ENCODE measurements around the gene TEKT5.
"Not testable (repeated sequence)": the region's sequence is repeated elsewhere in the genome, so short reads cannot be mapped to it uniquely, and the experiment has no call there.

Gene TEKT5

DNA sequence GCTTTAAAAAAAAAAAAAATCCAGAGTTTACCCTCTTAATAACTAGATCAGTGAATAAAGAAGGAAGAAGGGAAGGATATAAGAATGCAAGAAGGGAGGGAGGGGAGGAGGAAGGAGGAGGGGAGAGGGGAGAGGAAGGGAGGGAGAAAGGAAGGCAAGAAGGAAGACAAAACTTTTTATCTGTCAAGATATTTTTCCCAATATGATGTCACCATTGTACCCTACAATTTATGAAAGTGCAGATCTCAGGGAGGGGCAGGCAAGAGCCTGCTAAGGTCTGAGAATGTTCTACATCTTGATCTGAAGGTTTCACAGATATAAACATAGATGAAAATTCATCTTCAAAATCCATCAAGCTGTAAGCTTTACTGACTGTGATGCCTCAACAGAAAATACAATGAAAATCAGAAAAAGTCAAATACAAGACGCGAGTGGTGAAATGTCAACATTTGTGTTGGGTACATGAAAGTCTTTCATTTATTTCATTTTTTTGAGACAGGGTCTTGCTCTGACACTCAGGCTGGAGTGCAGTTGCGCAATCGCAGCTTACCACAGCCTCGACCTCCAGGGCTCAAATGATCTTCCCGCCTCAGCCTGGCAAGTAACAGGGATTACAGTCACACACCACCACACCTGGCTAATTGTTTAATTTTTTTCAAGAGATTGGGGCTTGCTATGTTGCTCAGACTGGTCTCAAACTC lies 57.2 kb downstream of the TEKT5 start:
- H3K4me3 ChIP-seq (replicated peaks; ENCODE audit: insufficient read depth, low read length) = no peak overlapping the region
- DNase-seq (ENCODE audit: low read depth in 1 of 2, low spot score in 1 of 2) = no peak
- H3K27me3 ChIP-seq (ENCODE audit: insufficient read depth, poor library complexity, severe bottlenecking) = no peaks in the 10 kb centered on the region
- TF ChIP-seq, protein P1, sequence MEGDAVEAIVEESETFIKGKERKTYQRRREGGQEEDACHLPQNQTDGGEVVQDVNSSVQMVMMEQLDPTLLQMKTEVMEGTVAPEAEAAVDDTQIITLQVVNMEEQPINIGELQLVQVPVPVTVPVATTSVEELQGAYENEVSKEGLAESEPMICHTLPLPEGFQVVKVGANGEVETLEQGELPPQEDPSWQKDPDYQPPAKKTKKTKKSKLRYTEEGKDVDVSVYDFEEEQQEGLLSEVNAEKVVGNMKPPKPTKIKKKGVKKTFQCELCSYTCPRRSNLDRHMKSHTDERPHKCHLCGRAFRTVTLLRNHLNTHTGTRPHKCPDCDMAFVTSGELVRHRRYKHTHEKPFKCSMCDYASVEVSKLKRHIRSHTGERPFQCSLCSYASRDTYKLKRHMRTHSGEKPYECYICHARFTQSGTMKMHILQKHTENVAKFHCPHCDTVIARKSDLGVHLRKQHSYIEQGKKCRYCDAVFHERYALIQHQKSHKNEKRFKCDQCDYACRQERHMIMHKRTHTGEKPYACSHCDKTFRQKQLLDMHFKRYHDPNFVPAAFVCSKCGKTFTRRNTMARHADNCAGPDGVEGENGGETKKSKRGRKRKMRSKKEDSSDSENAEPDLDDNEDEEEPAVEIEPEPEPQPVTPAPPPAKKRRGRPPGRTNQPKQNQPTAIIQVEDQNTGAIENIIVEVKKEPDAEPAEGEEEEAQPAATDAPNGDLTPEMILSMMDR (IDR thresholded peaks at IDR 0.05; ENCODE audit: insufficient read depth, low read length) = no peak
- TF ChIP-seq, protein P2, sequence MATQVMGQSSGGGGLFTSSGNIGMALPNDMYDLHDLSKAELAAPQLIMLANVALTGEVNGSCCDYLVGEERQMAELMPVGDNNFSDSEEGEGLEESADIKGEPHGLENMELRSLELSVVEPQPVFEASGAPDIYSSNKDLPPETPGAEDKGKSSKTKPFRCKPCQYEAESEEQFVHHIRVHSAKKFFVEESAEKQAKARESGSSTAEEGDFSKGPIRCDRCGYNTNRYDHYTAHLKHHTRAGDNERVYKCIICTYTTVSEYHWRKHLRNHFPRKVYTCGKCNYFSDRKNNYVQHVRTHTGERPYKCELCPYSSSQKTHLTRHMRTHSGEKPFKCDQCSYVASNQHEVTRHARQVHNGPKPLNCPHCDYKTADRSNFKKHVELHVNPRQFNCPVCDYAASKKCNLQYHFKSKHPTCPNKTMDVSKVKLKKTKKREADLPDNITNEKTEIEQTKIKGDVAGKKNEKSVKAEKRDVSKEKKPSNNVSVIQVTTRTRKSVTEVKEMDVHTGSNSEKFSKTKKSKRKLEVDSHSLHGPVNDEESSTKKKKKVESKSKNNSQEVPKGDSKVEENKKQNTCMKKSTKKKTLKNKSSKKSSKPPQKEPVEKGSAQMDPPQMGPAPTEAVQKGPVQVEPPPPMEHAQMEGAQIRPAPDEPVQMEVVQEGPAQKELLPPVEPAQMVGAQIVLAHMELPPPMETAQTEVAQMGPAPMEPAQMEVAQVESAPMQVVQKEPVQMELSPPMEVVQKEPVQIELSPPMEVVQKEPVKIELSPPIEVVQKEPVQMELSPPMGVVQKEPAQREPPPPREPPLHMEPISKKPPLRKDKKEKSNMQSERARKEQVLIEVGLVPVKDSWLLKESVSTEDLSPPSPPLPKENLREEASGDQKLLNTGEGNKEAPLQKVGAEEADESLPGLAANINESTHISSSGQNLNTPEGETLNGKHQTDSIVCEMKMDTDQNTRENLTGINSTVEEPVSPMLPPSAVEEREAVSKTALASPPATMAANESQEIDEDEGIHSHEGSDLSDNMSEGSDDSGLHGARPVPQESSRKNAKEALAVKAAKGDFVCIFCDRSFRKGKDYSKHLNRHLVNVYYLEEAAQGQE (IDR thresholded peaks at IDR 0.05; ENCODE audit: insufficient replicate concordance, low read depth) = no peak
- TF ChIP-seq POLR2AphosphoS5 (IDR thresholded peaks at IDR 0.05; ENCODE audit: low read depth) = no peak
- no peak for TF ChIP-seq GABPA (IDR thresholded peaks at IDR 0.05; ENCODE audit: low read depth)
- TF ChIP-seq SPI1 (IDR thresholded peaks at IDR 0.05; ENCODE audit: borderline replicate concordance, low read depth) = no peak
- H3K27ac ChIP-seq (replicated peaks) = no peak overlapping the region

DNA sequence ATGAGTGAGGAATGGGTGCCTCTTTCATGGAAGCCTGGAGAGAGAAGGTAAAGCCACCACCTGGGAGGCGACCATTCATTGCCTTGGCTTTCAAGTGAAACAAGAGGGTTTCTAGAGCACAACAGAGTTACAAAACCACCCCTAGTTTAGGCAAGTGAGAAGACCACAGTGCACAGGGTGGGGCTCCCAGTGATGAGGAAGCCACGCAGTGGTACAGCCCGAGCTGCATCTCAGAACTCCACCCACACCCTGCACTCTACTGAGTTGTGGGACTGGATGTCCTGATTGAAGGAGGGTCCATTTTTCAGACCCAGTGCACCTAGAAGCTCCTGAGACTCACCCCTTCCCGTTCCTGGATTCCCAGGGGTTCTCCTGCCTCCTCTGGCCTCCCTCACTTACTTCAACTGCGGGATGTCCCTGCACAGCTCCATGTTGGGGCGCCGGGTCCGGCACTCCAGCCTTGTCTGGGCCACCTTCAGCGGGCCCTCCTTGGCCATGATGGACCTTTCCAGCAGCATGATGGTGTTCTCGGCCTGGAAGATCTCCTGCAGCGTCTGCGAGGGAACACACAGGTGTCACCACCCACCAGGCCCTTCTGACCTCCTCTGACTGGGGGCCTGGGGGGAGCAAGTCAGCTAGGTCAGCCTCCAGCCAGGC lies 59.2 kb downstream of the TEKT5 start:
- H3K27me3 ChIP-seq (ENCODE audit: insufficient read depth, poor library complexity, severe bottlenecking) = no peaks in the 10 kb centered on the region
- TF ChIP-seq POLR2AphosphoS5 (IDR thresholded peaks at IDR 0.05; ENCODE audit: low read depth) (no peak), SPI1 (IDR thresholded peaks at IDR 0.05; ENCODE audit: borderline replicate concordance, low read depth) (no peak), GABPA (IDR thresholded peaks at IDR 0.05; ENCODE audit: low read depth) (no peak)
- TF ChIP-seq, protein P1 (IDR thresholded peaks at IDR 0.05; ENCODE audit: insufficient read depth, low read length) = no peak
- TF ChIP-seq, protein P2 (IDR thresholded peaks at IDR 0.05; ENCODE audit: insufficient replicate concordance, low read depth) = no peak

DNA sequence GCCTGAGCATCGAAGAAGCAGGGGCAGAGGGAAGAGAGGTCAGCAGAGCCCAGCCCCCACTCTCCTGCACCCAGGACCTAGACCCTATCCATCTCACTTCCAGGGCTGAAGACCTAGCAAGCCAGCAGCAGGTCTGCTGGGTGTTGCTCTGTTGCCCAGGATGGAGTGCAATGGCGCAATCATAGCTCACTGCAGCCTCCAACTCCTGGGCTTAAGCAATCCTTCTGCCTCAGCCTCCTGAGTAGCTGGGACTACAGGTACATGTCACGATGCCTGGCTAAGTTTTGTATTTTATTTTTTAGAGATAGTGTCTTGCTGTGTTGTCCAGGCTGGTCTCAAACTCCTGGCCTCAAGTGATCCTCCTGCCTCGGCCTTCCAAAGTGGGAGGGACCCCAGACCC lies 61.3 kb downstream of the TEKT5 start:
- not testable (repeated sequence) for DNase-seq (ENCODE audit: low read depth in 1 of 2, low spot score in 1 of 2); H3K4me3 ChIP-seq (replicated peaks; ENCODE audit: insufficient read depth, low read length); H3K27ac ChIP-seq (replicated peaks); H3K27me3 ChIP-seq (ENCODE audit: insufficient read depth, poor library complexity, severe bottlenecking)

More for the DNA sequence above, 59.2 kb downstream of the TEKT5 start:
- no peak for DNase-seq (ENCODE audit: low read depth in 1 of 2, low spot score in 1 of 2)
- no peak overlapping the region for H3K4me3 ChIP-seq (replicated peaks; ENCODE audit: insufficient read depth, low read length)
- H3K27ac ChIP-seq (replicated peaks) = no peak overlapping the region

- Histone ChIP-seq H3K27ac (replicated peaks) (no peak overlapping the region), H3K4me3 (replicated peaks; ENCODE audit: insufficient read depth, low read length) (no peak overlapping the region), H3K27me3 (ENCODE audit: insufficient read depth, poor library complexity, severe bottlenecking) (no peaks in the 10 kb centered on the region)
- TF ChIP-seq GABPA (IDR thresholded peaks at IDR 0.05; ENCODE audit: low read depth) = no peak
- no peak for TF ChIP-seq SPI1 (IDR thresholded peaks at IDR 0.05; ENCODE audit: borderline replicate concordance, low read depth)
- TF ChIP-seq, protein P2 (IDR thresholded peaks at IDR 0.05; ENCODE audit: insufficient replicate concordance, low read depth) = no peak
- TF ChIP-seq POLR2AphosphoS5 (IDR thresholded peaks at IDR 0.05; ENCODE audit: low read depth) = no peak
- TF ChIP-seq, protein P1 (IDR thresholded peaks at IDR 0.05; ENCODE audit: insufficient read depth, low read length) = no peak
- no peak for DNase-seq (ENCODE audit: low read depth in 1 of 2, low spot score in 1 of 2)
Observed at GRCh38 chr16:10631886-10632285, 62.8 kb downstream of the TEKT5 start.
